ENCODE measurements around the gene S100A9. TPM values are rescaled to one million over a fixed set of nuclear protein-coding genes. Genes with fewer than 3 reads are reported as not detected.

S100A9 gene
- total RNA-seq, 1 donor from 2014 or later = 0.91 TPM

GRCh38 chr1:153396461-153396860 is 38.8 kb downstream of the S100A9 start:
- TF ChIP-seq, protein P1, sequence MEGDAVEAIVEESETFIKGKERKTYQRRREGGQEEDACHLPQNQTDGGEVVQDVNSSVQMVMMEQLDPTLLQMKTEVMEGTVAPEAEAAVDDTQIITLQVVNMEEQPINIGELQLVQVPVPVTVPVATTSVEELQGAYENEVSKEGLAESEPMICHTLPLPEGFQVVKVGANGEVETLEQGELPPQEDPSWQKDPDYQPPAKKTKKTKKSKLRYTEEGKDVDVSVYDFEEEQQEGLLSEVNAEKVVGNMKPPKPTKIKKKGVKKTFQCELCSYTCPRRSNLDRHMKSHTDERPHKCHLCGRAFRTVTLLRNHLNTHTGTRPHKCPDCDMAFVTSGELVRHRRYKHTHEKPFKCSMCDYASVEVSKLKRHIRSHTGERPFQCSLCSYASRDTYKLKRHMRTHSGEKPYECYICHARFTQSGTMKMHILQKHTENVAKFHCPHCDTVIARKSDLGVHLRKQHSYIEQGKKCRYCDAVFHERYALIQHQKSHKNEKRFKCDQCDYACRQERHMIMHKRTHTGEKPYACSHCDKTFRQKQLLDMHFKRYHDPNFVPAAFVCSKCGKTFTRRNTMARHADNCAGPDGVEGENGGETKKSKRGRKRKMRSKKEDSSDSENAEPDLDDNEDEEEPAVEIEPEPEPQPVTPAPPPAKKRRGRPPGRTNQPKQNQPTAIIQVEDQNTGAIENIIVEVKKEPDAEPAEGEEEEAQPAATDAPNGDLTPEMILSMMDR (IDR thresholded peaks at IDR 0.05; ENCODE audit: unreplicated experiment) = no peak
- no peak for DNase-seq (ENCODE audit: low spot score, unreplicated experiment)
- Mint-ChIP-seq H3K27me3 (peaks cover 39% of the 10 kb centered on the region), H3K36me3 (ENCODE audit: insufficient read depth) (no peaks in the 10 kb centered on the region), H3K27ac (no peak overlapping the region), H3K9me3 (ENCODE audit: low read depth) (no peaks in the 10 kb centered on the region), H3K4me3 (ENCODE audit: low read depth) (no peak overlapping the region), H3K4me1 (ENCODE audit: low read depth) (no peaks in the 10 kb centered on the region)

DNA sequence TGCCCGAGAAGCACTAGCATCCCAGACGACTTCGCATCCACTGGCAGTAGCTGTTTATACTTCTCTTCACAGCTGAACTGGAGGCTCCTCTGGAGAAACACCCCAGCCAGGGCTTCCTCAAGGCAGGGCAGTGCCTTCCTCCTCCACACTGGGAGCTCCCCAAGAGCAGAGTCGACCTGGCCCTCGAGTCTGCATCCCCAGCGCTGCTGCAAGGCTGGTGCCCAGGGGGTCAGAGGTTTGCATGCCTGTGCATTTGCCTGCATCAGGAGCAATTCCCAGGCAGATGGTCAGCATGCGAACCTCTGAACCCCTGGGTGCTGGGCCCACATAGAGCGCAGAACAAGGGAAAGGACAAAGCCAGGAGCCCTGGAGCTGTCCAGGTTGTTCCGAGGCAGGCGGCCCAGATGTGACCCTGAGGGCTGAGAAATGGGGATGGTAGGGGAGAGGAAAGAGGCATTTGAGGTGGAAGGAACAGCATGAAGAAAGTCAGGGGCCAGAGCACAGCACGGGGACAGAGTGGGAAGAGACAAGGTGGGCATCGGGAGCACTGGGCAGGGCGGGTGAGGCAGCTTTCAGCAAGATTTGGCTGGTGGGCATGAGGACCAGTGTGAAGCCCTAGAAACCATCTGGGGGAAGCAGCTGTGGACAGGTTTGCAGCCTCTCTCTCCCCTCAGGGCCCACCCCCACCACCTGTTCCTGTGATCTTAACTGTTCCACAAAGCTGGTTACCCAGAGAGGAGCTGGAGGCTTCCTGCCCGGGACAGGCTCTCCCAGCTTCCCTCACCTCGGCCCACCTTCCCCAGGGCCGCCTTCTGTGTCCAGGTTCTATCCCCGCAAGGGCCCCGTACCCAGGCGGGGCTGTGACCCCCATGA is 39.6 kb downstream of the S100A9 start:
- peaks cover 40% of the 10 kb centered on the region for H3K27me3 Mint-ChIP-seq
- no peaks in the 10 kb centered on the region for H3K36me3 Mint-ChIP-seq (ENCODE audit: insufficient read depth)
- TF ChIP-seq, protein P1 (IDR thresholded peaks at IDR 0.05; ENCODE audit: unreplicated experiment) = no peak
- no peaks in the 10 kb centered on the region for H3K4me1 Mint-ChIP-seq (ENCODE audit: low read depth)
- H3K9me3 Mint-ChIP-seq (ENCODE audit: low read depth) = no peaks in the 10 kb centered on the region
- no peak overlapping the region for H3K4me3 Mint-ChIP-seq (ENCODE audit: low read depth)
- DNase-seq (ENCODE audit: low spot score, unreplicated experiment) = no peak
- no peak overlapping the region for H3K27ac Mint-ChIP-seq

- Mint-ChIP-seq H3K27ac (no peak overlapping the region), H3K36me3 (ENCODE audit: insufficient read depth) (no peaks in the 10 kb centered on the region), H3K4me1 (ENCODE audit: low read depth) (no peaks in the 10 kb centered on the region), H3K4me3 (ENCODE audit: low read depth) (no peak overlapping the region), H3K27me3 (peaks cover 36% of the 10 kb centered on the region), H3K9me3 (ENCODE audit: low read depth) (no peaks in the 10 kb centered on the region)
- TF ChIP-seq, protein P1 (IDR thresholded peaks at IDR 0.05; ENCODE audit: unreplicated experiment) = no peak
- DNase-seq (ENCODE audit: low spot score, unreplicated experiment) = no peak
Observed at GRCh38 chr1:153397924-153398651, 40.4 kb downstream of the S100A9 start.

GRCh38 chr1:153399401-153400055 is 41.9 kb downstream of the S100A9 start:
- H3K4me3 Mint-ChIP-seq (ENCODE audit: low read depth) = no peak overlapping the region
- TF ChIP-seq, protein P1 (IDR thresholded peaks at IDR 0.05; ENCODE audit: unreplicated experiment) = no peak
- no peaks in the 10 kb centered on the region for H3K36me3 Mint-ChIP-seq (ENCODE audit: insufficient read depth)
- peaks cover under 1% of the 10 kb centered on the region for H3K9me3 Mint-ChIP-seq (ENCODE audit: low read depth)
- no peaks in the 10 kb centered on the region for H3K4me1 Mint-ChIP-seq (ENCODE audit: low read depth)
- peaks cover 36% of the 10 kb centered on the region for H3K27me3 Mint-ChIP-seq
- no peak for DNase-seq (ENCODE audit: low spot score, unreplicated experiment)
- no peak overlapping the region for H3K27ac Mint-ChIP-seq

- Mint-ChIP-seq H3K36me3 (ENCODE audit: insufficient read depth) (no peaks in the 10 kb centered on the region), H3K27me3 (peaks cover 36% of the 10 kb centered on the region), H3K4me3 (ENCODE audit: low read depth) (no peak overlapping the region), H3K27ac (no peak overlapping the region), H3K4me1 (ENCODE audit: low read depth) (no peaks in the 10 kb centered on the region), H3K9me3 (ENCODE audit: low read depth) (peaks cover 3% of the 10 kb centered on the region)
- DNase-seq (ENCODE audit: low spot score, unreplicated experiment) = no peak
- TF ChIP-seq, protein P1 (IDR thresholded peaks at IDR 0.05; ENCODE audit: unreplicated experiment) = no peak
Observed at GRCh38 chr1:153400244-153400643, 42.6 kb downstream of the S100A9 start.

Measured in progenitor cell of endocrine pancreas (in vitro differentiated cells).